SH-SY5Y (cell line): ENCODE measurements around the gene RAB1A.

Experiments
- GATA2 ChIP-seq: IDR thresholded peaks from 2 replicates; pipeline ENCODE4 v1.6.1; 2011; ENCODE audit warnings: mild to moderate bottlenecking, low read depth, low read length
- GATA3 ChIP-seq: IDR thresholded peaks from 2 replicates; pipeline ENCODE4 v1.6.1; 2011; ENCODE audit warnings: low read depth, mild to moderate bottlenecking, low read length, moderate library complexity

- no peak for TF ChIP-seq GATA2
- no peak for TF ChIP-seq GATA3
Observed at GRCh38 chr2:65076345-65076710, 53.6 kb downstream of the RAB1A start.
